ENCODE data around the gene CIAPIN1. TPM values are rescaled to one million over a fixed set of nuclear protein-coding genes. Genes with fewer than 3 reads are reported as not detected.

The CIAPIN1 gene
- total RNA-seq, 4 donors from 2014 or later, result 32.2 to 40.0 (median 35.7) TPM

DNA sequence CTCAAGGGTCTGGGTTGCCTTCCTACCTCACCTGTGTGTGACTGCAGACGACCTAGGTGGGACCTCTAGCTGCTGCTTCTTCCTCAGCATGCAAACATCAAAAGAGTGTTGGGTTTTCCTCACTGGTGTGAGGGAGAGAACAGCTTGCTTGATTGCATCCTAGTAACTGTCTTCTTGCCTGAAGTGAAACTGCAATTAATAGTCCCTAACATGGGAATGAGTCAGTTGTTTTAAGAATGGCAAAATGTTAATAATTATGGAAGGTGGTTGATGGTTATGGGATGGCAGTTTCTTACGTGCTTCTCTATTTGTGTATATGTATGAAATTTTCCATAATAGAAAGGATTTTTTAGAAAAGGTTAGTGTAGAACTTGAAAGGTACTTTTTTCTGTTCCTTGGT, 21.2 kb upstream of the CIAPIN1 start:
- Histone ChIP-seq H3K4me3 (no peak overlapping the region), H3K36me3 (peaks cover 82% of the 10 kb centered on the region), H3K4me1 (peaks cover 32% of the 10 kb centered on the region), H3K27me3 (no peaks in the 10 kb centered on the region), H3K9me3 (no peaks in the 10 kb centered on the region), H3K27ac (no peak overlapping the region)
- 83% methylated on average over 2 of the region's 2 CpGs for WGBS
- TF ChIP-seq, protein P1, sequence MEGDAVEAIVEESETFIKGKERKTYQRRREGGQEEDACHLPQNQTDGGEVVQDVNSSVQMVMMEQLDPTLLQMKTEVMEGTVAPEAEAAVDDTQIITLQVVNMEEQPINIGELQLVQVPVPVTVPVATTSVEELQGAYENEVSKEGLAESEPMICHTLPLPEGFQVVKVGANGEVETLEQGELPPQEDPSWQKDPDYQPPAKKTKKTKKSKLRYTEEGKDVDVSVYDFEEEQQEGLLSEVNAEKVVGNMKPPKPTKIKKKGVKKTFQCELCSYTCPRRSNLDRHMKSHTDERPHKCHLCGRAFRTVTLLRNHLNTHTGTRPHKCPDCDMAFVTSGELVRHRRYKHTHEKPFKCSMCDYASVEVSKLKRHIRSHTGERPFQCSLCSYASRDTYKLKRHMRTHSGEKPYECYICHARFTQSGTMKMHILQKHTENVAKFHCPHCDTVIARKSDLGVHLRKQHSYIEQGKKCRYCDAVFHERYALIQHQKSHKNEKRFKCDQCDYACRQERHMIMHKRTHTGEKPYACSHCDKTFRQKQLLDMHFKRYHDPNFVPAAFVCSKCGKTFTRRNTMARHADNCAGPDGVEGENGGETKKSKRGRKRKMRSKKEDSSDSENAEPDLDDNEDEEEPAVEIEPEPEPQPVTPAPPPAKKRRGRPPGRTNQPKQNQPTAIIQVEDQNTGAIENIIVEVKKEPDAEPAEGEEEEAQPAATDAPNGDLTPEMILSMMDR (IDR thresholded peaks at IDR 0.05), result no peak
- TF ChIP-seq POLR2A (IDR thresholded peaks at IDR 0.05), result no peak
- no peak for TF ChIP-seq EP300 (IDR thresholded peaks at IDR 0.05)
- no peak for TF ChIP-seq POLR2AphosphoS5 (IDR thresholded peaks at IDR 0.05)
- DNase-seq (ENCODE audit: low spot score in 2 of 2), result no peak

DNA sequence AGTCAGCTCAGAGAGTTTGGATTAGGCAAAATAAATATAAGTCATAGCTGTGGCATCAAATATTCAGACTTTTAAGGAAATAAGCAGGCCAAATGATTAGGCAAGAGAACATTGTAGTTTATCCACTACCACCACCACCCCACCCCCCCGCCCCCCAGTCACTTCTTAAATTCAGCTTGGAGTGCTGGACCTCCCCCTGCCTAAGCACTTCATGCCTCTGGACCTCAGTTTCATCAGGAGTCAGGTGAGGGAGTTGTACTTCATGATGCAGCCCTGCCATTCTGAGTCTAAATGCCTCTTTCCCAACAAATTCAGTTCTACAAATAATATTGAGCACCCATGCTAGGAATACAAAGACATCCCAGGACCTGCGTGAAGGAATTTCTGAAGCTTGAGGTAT, 17.3 kb upstream of the CIAPIN1 start:
- Histone ChIP-seq H3K36me3 (peaks cover 66% of the 10 kb centered on the region), H3K4me1 (peaks cover 21% of the 10 kb centered on the region)
- DNase-seq (ENCODE audit: low spot score in 2 of 2), result no peak

DNA sequence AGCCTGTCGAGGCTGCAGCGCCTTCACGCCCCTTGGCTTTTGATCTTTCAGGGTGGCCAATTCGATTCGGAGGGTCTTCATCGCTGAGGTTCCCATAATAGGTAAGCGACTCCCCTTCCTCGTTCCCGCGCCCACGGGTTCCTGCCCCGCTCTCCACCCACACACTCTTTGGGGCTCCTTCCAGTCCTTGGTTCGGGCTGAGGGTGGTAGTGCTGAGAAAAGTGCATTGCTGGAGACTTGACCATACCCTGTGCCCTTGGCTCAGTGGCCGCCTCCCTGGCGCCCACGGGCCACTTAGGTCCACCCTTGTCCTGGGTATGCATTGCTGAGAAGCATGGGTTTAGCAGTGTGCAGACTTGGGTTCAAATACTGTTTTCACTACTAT, 15.8 kb upstream of the CIAPIN1 start:
- Histone ChIP-seq H3K27ac (peak overlapping the region; percentile 83), H3K9me3 (no peaks in the 10 kb centered on the region), H3K36me3 (peaks cover 66% of the 10 kb centered on the region), H3K27me3 (no peaks in the 10 kb centered on the region), H3K4me3 (peak overlapping the region; percentile 88), H3K4me1 (peaks cover 20% of the 10 kb centered on the region)
- DNase-seq (ENCODE audit: low spot score in 2 of 2), result no peak
- 0% methylated on average over 14 of the region's 16 CpGs for WGBS
- TF ChIP-seq EP300 (IDR thresholded peaks at IDR 0.05) (no peak), POLR2A (IDR thresholded peaks at IDR 0.05) (no peak), POLR2AphosphoS5 (IDR thresholded peaks at IDR 0.05) (no peak)
- TF ChIP-seq, protein P1 (IDR thresholded peaks at IDR 0.05), result no peak

More for the DNA sequence above, 17.3 kb upstream of the CIAPIN1 start:
- no peak overlapping the region for H3K27ac ChIP-seq
- no peak overlapping the region for H3K4me3 ChIP-seq
- no peaks in the 10 kb centered on the region for H3K9me3 ChIP-seq
- 94% methylated on average over 2 of the region's 2 CpGs for WGBS
- no peak for TF ChIP-seq POLR2AphosphoS5 (IDR thresholded peaks at IDR 0.05)
- TF ChIP-seq, protein P1 (IDR thresholded peaks at IDR 0.05), result no peak
- TF ChIP-seq EP300 (IDR thresholded peaks at IDR 0.05), result no peak
- TF ChIP-seq POLR2A (IDR thresholded peaks at IDR 0.05), result no peak
- no peaks in the 10 kb centered on the region for H3K27me3 ChIP-seq

DNA sequence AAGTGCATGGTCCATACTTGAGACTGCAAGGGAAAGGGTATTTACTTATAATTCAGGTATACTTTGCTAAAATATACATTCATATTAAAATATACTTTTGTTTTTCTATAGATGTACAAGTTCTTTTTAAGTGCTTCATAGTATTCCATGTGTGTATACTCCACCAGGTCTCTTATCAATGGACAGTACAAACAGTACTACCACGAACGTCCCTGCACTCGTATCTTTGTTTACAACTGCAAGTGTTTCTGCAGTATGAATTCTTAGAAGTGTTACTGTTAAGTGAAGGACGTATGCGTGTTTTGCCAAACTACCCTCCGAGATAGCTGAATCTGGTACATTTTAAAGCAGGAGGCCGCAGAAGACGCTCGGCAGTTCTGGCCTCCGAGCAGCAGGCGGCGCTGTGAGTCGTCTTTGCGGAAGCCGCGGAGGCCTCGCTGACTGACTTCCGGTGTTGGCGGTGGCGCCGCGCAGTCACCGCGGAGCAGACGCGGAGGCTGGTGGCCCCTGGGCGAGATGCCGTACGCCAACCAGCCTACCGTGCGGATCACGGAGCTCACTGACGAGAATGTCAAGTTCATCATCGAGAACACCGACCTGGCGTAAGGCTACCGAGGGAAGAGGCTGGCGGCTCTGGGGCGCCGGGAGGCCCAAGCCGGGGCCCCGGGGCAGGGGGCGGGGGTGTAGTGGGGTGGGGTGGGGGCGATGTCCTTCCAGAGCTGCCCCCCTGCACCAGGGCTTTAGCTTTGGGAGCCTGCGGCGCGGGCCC, 15.2 kb upstream of the CIAPIN1 start, which contains the start of gene POLR2C:
TSS of gene POLR2C (plus strand) at position 471 of the 769 bp plus-strand sequence. CDS start at position 517, 46 bp downstream.
- Histone ChIP-seq H3K27me3 (no peaks in the 10 kb centered on the region), H3K4me1 (peaks cover 20% of the 10 kb centered on the region), H3K27ac (peak within 1 kb of the TSS; percentile 83), H3K36me3 (peaks cover 66% of the 10 kb centered on the region), H3K9me3 (no peaks in the 10 kb centered on the region), H3K4me3 (peak within 1 kb of the TSS; percentile 88)
- peak; percentile 90 to 93 for DNase-seq (ENCODE audit: low spot score in 2 of 2)
- TF ChIP-seq EP300 (IDR thresholded peaks at IDR 0.05) (no peak), POLR2A (IDR thresholded peaks at IDR 0.05) (peak; percentile 73 to 85), POLR2AphosphoS5 (IDR thresholded peaks at IDR 0.05) (peak; percentile 93 to 96 (median 94))
- TF ChIP-seq, protein P1 (IDR thresholded peaks at IDR 0.05), result peak; percentile 96
- WGBS, result 4% methylated on average over 13 of the region's 47 CpGs

DNA sequence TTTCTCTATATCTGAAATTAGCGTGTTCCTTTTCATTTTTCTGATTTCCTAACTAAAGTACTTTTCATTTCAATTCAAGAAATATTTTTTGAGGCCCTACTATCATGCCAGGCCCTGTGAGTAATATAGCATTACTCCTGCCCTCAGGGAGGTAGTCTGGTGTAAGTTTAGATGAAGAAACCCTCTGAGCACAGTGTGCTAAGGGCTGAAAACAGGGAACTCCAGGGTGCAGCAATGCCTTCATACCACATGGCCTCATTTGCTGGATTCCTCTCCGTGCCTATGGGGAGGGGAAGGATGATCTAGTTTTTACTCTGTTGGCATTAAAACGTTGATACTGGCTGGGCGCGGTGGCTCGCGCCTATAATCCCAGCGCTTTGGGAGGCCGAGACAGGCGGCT, 4.8 kb upstream of the CIAPIN1 start:
- no peak for TF ChIP-seq POLR2A (IDR thresholded peaks at IDR 0.05)
- TF ChIP-seq EP300 (IDR thresholded peaks at IDR 0.05), result no peak
- TF ChIP-seq, protein P1 (IDR thresholded peaks at IDR 0.05), result no peak
- no peak for TF ChIP-seq POLR2AphosphoS5 (IDR thresholded peaks at IDR 0.05)
- H3K36me3 ChIP-seq, result peaks cover 56% of the 10 kb centered on the region
- no peak overlapping the region for H3K27ac ChIP-seq
- H3K27me3 ChIP-seq, result no peaks in the 10 kb centered on the region
- WGBS, result 94% methylated on average over 10 of the region's 10 CpGs
- H3K4me3 ChIP-seq, result no peak overlapping the region
- H3K9me3 ChIP-seq, result no peaks in the 10 kb centered on the region
- no peak for DNase-seq (ENCODE audit: low spot score in 2 of 2)
- H3K4me1 ChIP-seq, result peaks cover 18% of the 10 kb centered on the region

All from suprapubic skin (tissue), 4 donors.